Measurements from ENCODE around the gene RASGRF2.
"Not testable (repeated sequence)": the region's sequence is repeated elsewhere in the genome, so short reads cannot be mapped to it uniquely, and the experiment has no call there.

Gene RASGRF2

GRCh38 chr5:81023261-81023970 is 63.3 kb downstream of the RASGRF2 start:
- DNase-seq: no peak

GRCh38 chr5:81027481-81028058 is 67.4 kb downstream of the RASGRF2 start:
- no peak for DNase-seq

GRCh38 chr5:81028888-81029287 is 68.7 kb downstream of the RASGRF2 start:
- not testable (repeated sequence) for DNase-seq

- DNase-seq: not testable (repeated sequence)
These were observed 69.6 kb downstream of the RASGRF2 start for GRCh38 chr5:81029736-81030135.

GRCh38 chr5:81030236-81031034 is 70.3 kb downstream of the RASGRF2 start:
- not testable (repeated sequence) for DNase-seq

- no peak for DNase-seq
These were observed 75.4 kb downstream of the RASGRF2 start for GRCh38 chr5:81035522-81035921.

GRCh38 chr5:81038495-81038894 is 78.3 kb downstream of the RASGRF2 start:
- no peak for DNase-seq

GRCh38 chr5:81044868-81045267 is 84.7 kb downstream of the RASGRF2 start:
- no peak for DNase-seq

- DNase-seq: no peak
These were observed 85.2 kb downstream of the RASGRF2 start for GRCh38 chr5:81045389-81045807.

GRCh38 chr5:81046041-81046440 is 85.9 kb downstream of the RASGRF2 start:
- DNase-seq: no peak

GRCh38 chr5:81052325-81052724 is 92.2 kb downstream of the RASGRF2 start:
- DNase-seq: no peak

GRCh38 chr5:81053282-81053681 is 93.1 kb downstream of the RASGRF2 start:
- DNase-seq: not testable (repeated sequence)

- DNase-seq: no peak
These were observed 98.0 kb downstream of the RASGRF2 start for GRCh38 chr5:81058121-81058520.

GRCh38 chr5:81065492-81065891 is 105.3 kb downstream of the RASGRF2 start:
- no peak for DNase-seq

- DNase-seq: no peak
These were observed 105.9 kb downstream of the RASGRF2 start for GRCh38 chr5:81066102-81066501.

- no peak for DNase-seq
These were observed 107.2 kb downstream of the RASGRF2 start for GRCh38 chr5:81067406-81067805.

GRCh38 chr5:81068063-81068462 is 107.9 kb downstream of the RASGRF2 start:
- DNase-seq: no peak

- DNase-seq: no peak
These were observed 108.5 kb downstream of the RASGRF2 start for GRCh38 chr5:81068635-81069034.

- no peak for DNase-seq
These were observed 109.8 kb downstream of the RASGRF2 start for GRCh38 chr5:81069990-81070389.

GRCh38 chr5:81070571-81071255 is 110.5 kb downstream of the RASGRF2 start:
- no peak for DNase-seq

- DNase-seq: no peak
These were observed 114.9 kb downstream of the RASGRF2 start for GRCh38 chr5:81075041-81075440.

GRCh38 chr5:81077105-81077504 is 116.9 kb downstream of the RASGRF2 start:
- no peak for DNase-seq

GRCh38 chr5:81078930-81079329 is 118.8 kb downstream of the RASGRF2 start:
- no peak for DNase-seq

Data from SIG-M5 (cell line).